Measurements from ENCODE around the gene TRAIP. TPM values are rescaled to one million over a fixed set of nuclear protein-coding genes. Genes with fewer than 3 reads are reported as not detected.

TRAIP gene
- polyA plus RNA-seq, 1 donor from 2014 or later: 7.6 TPM

GRCh38 chr3:49803465-49804140 is 52.8 kb downstream of the TRAIP start:
- H3K27me3 ChIP-seq (ENCODE audit: insufficient read depth, low read depth, low read length): peaks cover 14% of the 10 kb centered on the region
- H3K9me3 ChIP-seq (ENCODE audit: low read length): no peaks in the 10 kb centered on the region
- peak overlapping the region; percentile 80 for H2AFZ ChIP-seq (ENCODE audit: low read depth, low read length)
- no peaks in the 10 kb centered on the region for H3K9me2 ChIP-seq (ENCODE audit: insufficient read depth, low read length)
- peak overlapping the region; percentile 65 for H3K9ac ChIP-seq (ENCODE audit: low read length)
- no peak overlapping the region for H3K27ac ChIP-seq (ENCODE audit: low read length)
- H3K79me2 ChIP-seq (replicated peaks; ENCODE audit: insufficient read depth, low read length): no peaks in the 10 kb centered on the region
- H3F3A ChIP-seq (ENCODE audit: insufficient read depth, low read length, poor library complexity, severe bottlenecking): no peaks in the 10 kb centered on the region
- no peak for TF ChIP-seq POLR2AphosphoS5 (IDR thresholded peaks at IDR 0.05)
- TF ChIP-seq CTCF (IDR thresholded peaks at IDR 0.05; ENCODE audit: poor library complexity, severe bottlenecking): no peak
- TF ChIP-seq TAF1 (IDR thresholded peaks at IDR 0.05; ENCODE audit: low read depth): no peak
- TF ChIP-seq MXI1 (conservative IDR thresholded peaks at IDR 0.05; ENCODE audit: poor library complexity, severe bottlenecking): peak; percentile 13
- no peak for TF ChIP-seq REST (IDR thresholded peaks at IDR 0.05; ENCODE audit: borderline replicate concordance)
- no peaks in the 10 kb centered on the region for H3K36me3 ChIP-seq (ENCODE audit: insufficient read depth, low read length)
- H4K20me1 ChIP-seq (ENCODE audit: insufficient read depth): no peaks in the 10 kb centered on the region
- H3K4me3 ChIP-seq (ENCODE audit: low read length): peak overlapping the region; percentile 74
- H3K4me2 ChIP-seq (ENCODE audit: low read length): peak overlapping the region; percentile 48

GRCh38 chr3:49802719-49803464 is 53.5 kb downstream of the TRAIP start, which contains the start of gene INKA1:
Gene INKA1 (plus strand): TSS chr3:49803261. CDS start chr3:49803393, 132 bp downstream.
- H3F3A ChIP-seq (ENCODE audit: insufficient read depth, low read length, poor library complexity, severe bottlenecking): no peaks in the 10 kb centered on the region
- H2AFZ ChIP-seq (ENCODE audit: low read depth, low read length): peak within 1 kb of the TSS; percentile 80
- no peak within 1 kb of the TSS for H3K27ac ChIP-seq (ENCODE audit: low read length)
- peak within 1 kb of the TSS; percentile 74 for H3K4me3 ChIP-seq (ENCODE audit: low read length)
- H3K4me2 ChIP-seq (ENCODE audit: low read length): peak within 1 kb of the TSS; percentile 48
- H3K9me3 ChIP-seq (ENCODE audit: low read length): no peaks in the 10 kb centered on the region
- H3K79me2 ChIP-seq (replicated peaks; ENCODE audit: insufficient read depth, low read length): no peaks in the 10 kb centered on the region
- peaks cover 14% of the 10 kb centered on the region for H3K27me3 ChIP-seq (ENCODE audit: insufficient read depth, low read depth, low read length)
- H3K9ac ChIP-seq (ENCODE audit: low read length): peak within 1 kb of the TSS; percentile 65
- H3K36me3 ChIP-seq (ENCODE audit: insufficient read depth, low read length): no peaks in the 10 kb centered on the region
- no peaks in the 10 kb centered on the region for H3K9me2 ChIP-seq (ENCODE audit: insufficient read depth, low read length)
- H4K20me1 ChIP-seq (ENCODE audit: insufficient read depth): no peaks in the 10 kb centered on the region
- peak; percentile 58 for TF ChIP-seq MXI1 (conservative IDR thresholded peaks at IDR 0.05; ENCODE audit: poor library complexity, severe bottlenecking)
- peak; percentile 97 for TF ChIP-seq CTCF (IDR thresholded peaks at IDR 0.05; ENCODE audit: poor library complexity, severe bottlenecking)
- TF ChIP-seq TAF1 (IDR thresholded peaks at IDR 0.05; ENCODE audit: low read depth): no peak
- peak; percentile 63 for TF ChIP-seq POLR2AphosphoS5 (IDR thresholded peaks at IDR 0.05)
- TF ChIP-seq EP300 (conservative IDR thresholded peaks at IDR 0.05; ENCODE audit: poor library complexity, severe bottlenecking): no peak
- TF ChIP-seq REST (IDR thresholded peaks at IDR 0.05; ENCODE audit: borderline replicate concordance): peak; percentile 43
- peak; percentile 93 for TF ChIP-seq RAD21 (conservative IDR thresholded peaks at IDR 0.05)
- TF ChIP-seq SMC3 (conservative IDR thresholded peaks at IDR 0.05; ENCODE audit: poor library complexity): peak; percentile 92
- TF ChIP-seq EZH2 (IDR thresholded peaks at IDR 0.05; ENCODE audit: borderline replicate concordance, insufficient read depth, low read length, poor library complexity, severe bottlenecking): no peak
